ENCODE results near the gene EXOC2. TPM values are rescaled to one million over a fixed set of nuclear protein-coding genes. Genes with fewer than 3 reads are reported as not detected.
"Not testable (repeated sequence)": the region's sequence is repeated elsewhere in the genome, so short reads cannot be mapped to it uniquely, and the experiment has no call there.

Gene EXOC2
- polyA plus RNA-seq, 1 experiment, result 16.0 TPM

DNA sequence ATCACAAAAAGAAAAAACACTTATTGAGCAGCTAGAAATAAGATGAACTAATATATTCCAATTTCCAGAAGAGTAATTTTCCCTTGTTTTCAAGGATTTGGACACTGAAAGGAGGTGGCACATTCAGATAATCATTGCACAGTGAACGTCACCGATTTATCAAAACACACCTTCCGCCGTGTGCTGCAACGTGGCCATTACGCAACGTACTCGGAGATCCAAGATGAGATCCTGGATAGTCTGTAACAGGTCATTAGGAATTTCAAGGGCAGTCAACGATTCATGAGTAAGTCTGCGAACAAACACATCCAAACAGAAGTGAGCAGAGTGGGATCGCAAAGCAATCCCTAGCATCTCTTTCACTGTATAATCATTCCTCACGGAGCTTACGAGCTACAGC, 129.1 kb downstream of the EXOC2 start:
- POLR2A ChIA-PET, result no interaction called here
- H3K27me3 ChIP-seq (ENCODE audit: control insufficient read depth, insufficient read depth, low read length), result no peaks in the 10 kb centered on the region
- H3K36me3 ChIP-seq (ENCODE audit: control insufficient read depth, insufficient read depth, low read length), result peaks cover 5% of the 10 kb centered on the region; the same call in 1 of the 2 replicates
- H3K4me3 ChIP-seq (ENCODE audit: low read depth, low read length), result no peak overlapping the region
- TF ChIP-seq, protein P1, sequence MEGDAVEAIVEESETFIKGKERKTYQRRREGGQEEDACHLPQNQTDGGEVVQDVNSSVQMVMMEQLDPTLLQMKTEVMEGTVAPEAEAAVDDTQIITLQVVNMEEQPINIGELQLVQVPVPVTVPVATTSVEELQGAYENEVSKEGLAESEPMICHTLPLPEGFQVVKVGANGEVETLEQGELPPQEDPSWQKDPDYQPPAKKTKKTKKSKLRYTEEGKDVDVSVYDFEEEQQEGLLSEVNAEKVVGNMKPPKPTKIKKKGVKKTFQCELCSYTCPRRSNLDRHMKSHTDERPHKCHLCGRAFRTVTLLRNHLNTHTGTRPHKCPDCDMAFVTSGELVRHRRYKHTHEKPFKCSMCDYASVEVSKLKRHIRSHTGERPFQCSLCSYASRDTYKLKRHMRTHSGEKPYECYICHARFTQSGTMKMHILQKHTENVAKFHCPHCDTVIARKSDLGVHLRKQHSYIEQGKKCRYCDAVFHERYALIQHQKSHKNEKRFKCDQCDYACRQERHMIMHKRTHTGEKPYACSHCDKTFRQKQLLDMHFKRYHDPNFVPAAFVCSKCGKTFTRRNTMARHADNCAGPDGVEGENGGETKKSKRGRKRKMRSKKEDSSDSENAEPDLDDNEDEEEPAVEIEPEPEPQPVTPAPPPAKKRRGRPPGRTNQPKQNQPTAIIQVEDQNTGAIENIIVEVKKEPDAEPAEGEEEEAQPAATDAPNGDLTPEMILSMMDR (IDR thresholded peaks at IDR 0.05; ENCODE audit: insufficient read depth, low read depth, low read length), result no peak
- CTCF ChIA-PET, result no interaction called here
- no peak for DNase-seq (ENCODE audit: low read depth)

- no peak for DNase-seq (ENCODE audit: low read depth)
- TF ChIP-seq, protein P1 (IDR thresholded peaks at IDR 0.05; ENCODE audit: insufficient read depth, low read depth, low read length), result no peak
- H3K4me3 ChIP-seq (ENCODE audit: low read depth, low read length), result no peak overlapping the region
- peaks cover 3% of the 10 kb centered on the region; the same call in 1 of the 2 replicates for H3K36me3 ChIP-seq (ENCODE audit: control insufficient read depth, insufficient read depth, low read length)
- ChIA-PET CTCF (no interaction called here), POLR2A (no interaction called here)
- H3K27me3 ChIP-seq (ENCODE audit: control insufficient read depth, insufficient read depth, low read length), result no peaks in the 10 kb centered on the region
Observed at GRCh38 chr6:562052-562676, 130.8 kb downstream of the EXOC2 start.

- DNase-seq (ENCODE audit: low read depth); H3K4me3 ChIP-seq (ENCODE audit: low read depth, low read length); CTCF ChIA-PET; POLR2A ChIA-PET; H3K36me3 ChIP-seq (ENCODE audit: control insufficient read depth, insufficient read depth, low read length); H3K27me3 ChIP-seq (ENCODE audit: control insufficient read depth, insufficient read depth, low read length): not testable (repeated sequence)
Observed at GRCh38 chr6:561335-561734, 131.6 kb downstream of the EXOC2 start.

GRCh38 chr6:558959-559358, 134.0 kb downstream of the EXOC2 start:
- Histone ChIP-seq H3K27me3 (ENCODE audit: control insufficient read depth, insufficient read depth, low read length) (no peaks in the 10 kb centered on the region), H3K4me3 (ENCODE audit: low read depth, low read length) (no peak overlapping the region), H3K36me3 (ENCODE audit: control insufficient read depth, insufficient read depth, low read length) (peaks cover 5% of the 10 kb centered on the region)
- TF ChIP-seq, protein P1 (IDR thresholded peaks at IDR 0.05; ENCODE audit: insufficient read depth, low read depth, low read length), result no peak
- no peak for DNase-seq (ENCODE audit: low read depth)
- ChIA-PET CTCF (interaction anchor here (1.4 kb wide), 1 partner anchor 370 kb away, joined by 4 read pairs; no protein-coding TSS in a partner anchor), POLR2A (no interaction called here)

DNA sequence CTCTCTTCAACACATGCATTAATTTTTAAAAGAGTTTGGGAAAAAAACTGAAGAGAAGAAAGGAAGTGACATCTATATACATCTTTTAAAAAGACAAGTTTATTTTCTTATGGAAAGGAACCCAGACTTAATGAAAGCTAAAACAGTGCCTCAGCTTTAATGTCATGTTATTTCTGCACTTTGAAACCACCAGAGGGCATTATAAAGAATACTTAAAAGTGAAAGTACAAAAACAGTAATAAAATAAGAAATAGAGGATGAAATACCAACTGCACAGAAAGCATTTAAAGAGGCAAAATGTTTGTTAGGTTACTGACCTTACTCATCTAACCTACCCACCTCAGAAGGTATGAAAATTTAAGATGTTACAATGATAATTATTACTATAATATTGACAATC, 134.8 kb downstream of the EXOC2 start:
- TF ChIP-seq, protein P1 (IDR thresholded peaks at IDR 0.05; ENCODE audit: insufficient read depth, low read depth, low read length), result 0 out of 2 replicates have a peak, but pooled peaks have one; percentile 30
- POLR2A ChIA-PET, result no interaction called here
- CTCF ChIA-PET, result interaction anchor here (1.4 kb wide), 1 partner anchor 370 kb away, joined by 4 read pairs; no protein-coding TSS in a partner anchor
- Histone ChIP-seq H3K4me3 (ENCODE audit: low read depth, low read length) (no peak overlapping the region), H3K36me3 (ENCODE audit: control insufficient read depth, insufficient read depth, low read length) (peaks cover 5% of the 10 kb centered on the region), H3K27me3 (ENCODE audit: control insufficient read depth, insufficient read depth, low read length) (no peaks in the 10 kb centered on the region)
- no peak for DNase-seq (ENCODE audit: low read depth)

GRCh38 chr6:551829-552350, 141.0 kb downstream of the EXOC2 start:
- CTCF ChIA-PET, result no interaction called here
- TF ChIP-seq, protein P1 (IDR thresholded peaks at IDR 0.05; ENCODE audit: insufficient read depth, low read depth, low read length), result no peak
- H3K27me3 ChIP-seq (ENCODE audit: control insufficient read depth, insufficient read depth, low read length), result no peaks in the 10 kb centered on the region
- H3K36me3 ChIP-seq (ENCODE audit: control insufficient read depth, insufficient read depth, low read length), result peaks cover 5% of the 10 kb centered on the region
- POLR2A ChIA-PET, result no interaction called here
- no peak for DNase-seq (ENCODE audit: low read depth)
- H3K4me3 ChIP-seq (ENCODE audit: low read depth, low read length), result no peak overlapping the region
